ENCODE measurements around the gene PYCARD. TPM values are rescaled to one million over a fixed set of nuclear protein-coding genes. Genes with fewer than 3 reads are reported as not detected.

The PYCARD gene
- 50.4 and 57.1 TPM in 2 replicates for total RNA-seq

GRCh38 chr16:31202414-31203375 is at the start of gene PYCARD:
TSS of gene PYCARD (minus strand) at chr16:31202760. CDS start at chr16:31202690, 70 bp downstream.

DNA sequence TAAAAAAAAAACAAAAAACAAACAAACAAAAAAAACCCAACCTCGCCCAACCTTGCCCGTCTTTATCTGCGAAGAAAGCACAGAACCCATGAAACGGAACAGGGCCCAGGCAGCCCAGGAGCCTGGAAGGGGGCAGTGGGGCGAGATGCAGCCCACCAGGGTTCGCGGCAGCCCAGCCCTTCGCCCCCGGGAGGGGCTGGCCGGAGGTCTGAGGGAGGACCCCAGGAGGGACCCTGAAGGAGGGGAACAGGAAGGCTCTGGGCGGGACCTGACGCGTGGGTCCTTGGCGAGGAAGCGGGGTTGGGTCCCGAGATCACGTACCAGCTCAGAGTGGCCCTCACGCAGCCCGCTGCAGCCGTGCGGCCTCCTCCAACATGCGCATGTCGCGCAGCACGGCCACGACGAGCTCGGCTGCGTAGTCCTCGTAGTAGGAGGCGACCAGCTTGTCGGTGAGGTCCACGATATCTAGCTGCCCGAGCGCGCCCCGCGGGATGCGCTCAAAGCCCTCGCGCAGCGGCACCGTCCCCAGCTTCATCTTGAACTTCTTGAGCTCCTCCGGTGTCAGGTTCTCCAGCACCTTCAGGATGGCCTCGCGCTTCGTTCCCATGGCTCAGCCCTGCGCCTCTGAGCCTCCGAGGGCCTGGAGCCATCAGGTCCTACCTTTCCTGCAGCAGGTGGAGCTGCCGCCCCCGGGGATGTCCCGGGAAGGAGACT is 14.0 kb upstream of the PYCARD start, which contains the start of gene PYDC1:
Gene PYDC1 (minus strand): TSS at position 714 of the 714 bp plus-strand sequence. CDS start 107 bp downstream, at position 607.

DNA sequence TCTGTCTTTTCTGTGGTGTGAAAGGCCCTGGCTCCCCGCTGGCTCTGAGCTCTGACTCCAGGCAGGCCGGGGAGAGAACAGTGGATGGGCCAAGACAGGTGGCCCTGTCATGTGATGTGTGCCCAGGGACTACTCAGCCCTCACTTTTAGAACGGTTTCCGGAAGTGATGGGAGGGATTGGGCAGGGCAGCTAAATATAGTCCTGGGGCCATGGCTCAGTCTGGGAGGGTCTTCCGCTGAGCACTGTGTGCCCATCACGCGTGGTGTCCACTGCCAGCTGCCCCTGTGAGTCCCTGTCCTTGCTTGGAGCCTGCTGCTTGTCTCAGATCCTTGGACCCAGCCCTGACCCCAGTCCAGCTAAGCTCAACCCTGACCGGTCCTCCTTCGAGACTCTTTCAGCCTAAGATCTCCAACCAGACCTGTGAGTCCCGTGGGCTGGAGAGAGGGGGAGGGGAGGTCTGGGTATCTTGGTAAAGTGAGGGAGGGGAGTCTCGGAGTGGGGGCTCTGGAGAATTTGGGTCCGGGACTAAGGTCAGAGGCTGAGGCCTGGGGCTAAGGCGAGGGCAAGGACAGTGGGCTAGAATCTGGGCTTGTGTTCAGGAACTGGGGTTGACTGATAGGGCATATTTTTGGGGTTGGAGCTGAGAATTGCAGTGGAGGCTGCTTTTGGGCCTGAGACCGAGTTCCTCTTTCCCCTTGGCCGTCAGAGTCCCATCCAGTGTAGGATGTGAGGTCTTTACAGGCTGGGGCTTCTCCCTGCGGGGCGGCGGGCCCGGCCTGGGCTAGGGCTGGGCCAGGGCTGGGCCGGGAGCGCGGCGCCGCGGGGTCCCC is 11.5 kb upstream of the PYCARD start, which contains the start of gene TRIM72:
Gene TRIM72 (plus strand): TSS at position 243 of the 831 bp plus-strand sequence. CDS start 620 bp downstream, outside the sequence.

DNA sequence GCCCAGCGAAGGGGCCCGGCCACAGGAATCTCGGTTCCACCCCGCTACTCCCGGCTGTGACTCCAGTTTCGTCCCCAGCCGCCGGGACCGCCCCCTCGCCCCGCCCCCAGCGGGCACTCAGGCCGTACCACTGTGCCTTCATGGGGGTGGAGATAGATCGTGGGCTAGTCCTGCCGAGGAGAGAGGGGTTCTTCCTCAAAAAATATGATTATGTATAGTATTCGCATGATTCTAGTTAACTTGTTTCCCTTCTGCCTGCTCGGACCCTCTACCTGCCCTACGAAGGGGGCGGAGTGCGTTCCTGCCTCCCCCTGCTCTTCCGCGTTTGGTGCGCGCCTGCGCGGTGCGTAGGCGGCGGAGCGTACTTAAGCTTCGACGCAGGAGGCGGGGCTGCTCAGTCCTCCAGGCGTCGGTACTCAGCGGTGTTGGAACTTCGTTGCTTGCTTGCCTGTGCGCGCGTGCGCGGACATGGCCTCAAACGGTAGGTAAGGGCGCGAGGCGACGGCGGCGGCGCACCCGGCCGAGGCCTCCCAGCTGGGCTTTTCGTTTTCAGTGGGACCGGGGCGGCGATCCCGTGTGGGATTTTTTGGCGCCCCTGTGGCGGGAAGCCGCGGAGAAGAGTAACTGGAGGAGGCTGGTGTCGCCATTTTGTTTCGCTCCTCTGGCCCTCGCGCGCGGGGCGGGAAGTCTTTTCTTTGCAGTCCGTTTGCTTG is 22.7 kb downstream of the PYCARD start, which contains the start of gene FUS:
Gene FUS (plus strand): TSS at position 393 of the 713 bp plus-strand sequence. CDS start 76 bp downstream, at position 469.

Other genes with a start within 250 kb of the PYCARD start
- gene SETD1A, start 245.0 kb downstream of the PYCARD start, total RNA-seq, result 3.3 and 4.0 TPM in 2 replicates
- gene HSD3B7, start 217.6 kb downstream of the PYCARD start, total RNA-seq, result 11.6 and 14.7 TPM in 2 replicates
- gene STX1B, start 192.1 kb downstream of the PYCARD start, total RNA-seq, result under 0.01 and 0.94 TPM in 2 replicates
- gene STX4, start 169.2 kb downstream of the PYCARD start, total RNA-seq, result 17.5 and 20.2 TPM in 2 replicates
- 13.5 and 16.9 TPM in 2 replicates for gene ZNF668, start 128.5 kb downstream of the PYCARD start, total RNA-seq
- gene ZNF646, start 128.3 kb downstream of the PYCARD start, total RNA-seq, result 9.1 and 13.3 TPM in 2 replicates
- 0.58 and 1.2 TPM in 2 replicates for gene PRSS53, start 113.8 kb downstream of the PYCARD start, total RNA-seq
- gene VKORC1, start 108.0 kb downstream of the PYCARD start, total RNA-seq, result 198 and 277 TPM in 2 replicates
- gene BCKDK, start 94.4 kb downstream of the PYCARD start, total RNA-seq, result 51.4 and 68.6 TPM in 2 replicates
- gene KAT8, start 85.1 kb downstream of the PYCARD start, total RNA-seq, result 30.2 and 33.0 TPM in 2 replicates
- 0.12 and 0.51 TPM in 2 replicates for gene PRSS8, start 67.0 kb downstream of the PYCARD start, total RNA-seq
- gene PRSS36, start 52.7 kb downstream of the PYCARD start, total RNA-seq, result 0.34 and 1.3 TPM in 2 replicates
- gene FUS, start 22.6 kb downstream of the PYCARD start, total RNA-seq, result 29.2 and 31.2 TPM in 2 replicates
- gene TRIM72, start 11.4 kb upstream of the PYCARD start, total RNA-seq, result 0.68 TPM in 1 of 2 replicates, not detected in the other
- not detected in 2 replicates for gene PYDC1, start 14.4 kb upstream of the PYCARD start, total RNA-seq
- gene ITGAM, start 57.2 kb upstream of the PYCARD start, total RNA-seq, result not detected in 2 replicates
- under 0.01 TPM in 1 of 2 replicates, not detected in the other for gene ITGAX, start 152.4 kb upstream of the PYCARD start, total RNA-seq
- not detected in 2 replicates for gene ITGAD, start 190.6 kb upstream of the PYCARD start, total RNA-seq
- not detected in 2 replicates for gene COX6A2, start 225.6 kb upstream of the PYCARD start, total RNA-seq
- 5.5 and 5.6 TPM in 2 replicates for gene ZNF843, start 240.0 kb upstream of the PYCARD start, total RNA-seq

Data from pericardium fibroblast (primary cell).